K562 (cell line): Measurements from ENCODE around the gene LBHD2. TPM values are rescaled to one million over a fixed set of nuclear protein-coding genes. Genes with fewer than 3 reads are reported as not detected.

Experiments used
- ATAC-seq: fragments of 200-7000 bp; cut with Tn5 transposase; 3 replicates; pipeline ENCODE4 v1.9.1; 2020; ENCODE audit warnings: moderate library complexity
- BruUV-seq: library from RNA; stranded (reverse); fragments of 400-500 nt; replicated peaks from 2 replicates; lab custom pipeline; 2021; lab: Mats Ljungman, UMichigan
- CTCF ChIA-PET: fragments of 300-600 bp; formaldehyde crosslinking; extraction: SDS; loops from one replicate; lab custom pipeline; 2021; ENCODE audit warnings: low intra/inter-chr PET ratio; lab: Yijun Ruan, JAX
- POLR2A ChIA-PET: fragments of 300-600, 350-650 bp; sonication (Branson Sonifier 250); formaldehyde crosslinking; extraction: SDS; loops from one replicate; lab custom pipeline; 2021; ENCODE audit warnings: antibody characterized with exemption, inconsistent platforms; lab: Yijun Ruan, JAX
- DNase-seq, 4 experiments: peaks; one replicate each; pipeline versions ENCODE4 v3.0.0 to v3.0.0-alpha.2; 2011 to 2018; ENCODE audit warnings: low spot score in 3 of 4, mixed read lengths in 3 of 4; ENCODE audit errors: extremely low read depth in 1 of 4
- FAIRE-seq: peaks from 2 replicates; lab custom pipeline; 2011; peaks lifted over from hg19 to GRCh38; lab: Jason Lieb, UNC
- H2AFZ ChIP-seq: 2 replicates; pipeline ENCODE4 v1.6.0; 2011; ENCODE audit warnings: low read depth, low read length, control low read depth, inconsistent platforms
- H3K27ac ChIP-seq: fragments of 200-600 bp; 3 replicates; pipeline ENCODE4 v1.8.0; 2011; ENCODE audit warnings: low read depth, mild to moderate bottlenecking, control low read depth, inconsistent platforms, low read length, moderate library complexity, mixed read lengths; ENCODE audit errors: extremely low read depth
- H3K27me3 ChIP-seq, 2 experiments: fragments of 300-600 bp in 1 of 2; 2 replicates in 1 of 2; 3 replicates in 1 of 2; pipeline versions ENCODE4 v1.6.0 to v1.8.0; 2011; ENCODE audit warnings: inconsistent platforms in 2 of 2, low read length in 2 of 2, mild to moderate bottlenecking in 1 of 2, mixed read lengths in 1 of 2, moderate library complexity in 1 of 2; ENCODE audit not compliant: control insufficient read depth in 2 of 2, insufficient read depth in 2 of 2
- H3K36me3 ChIP-seq: fragments of 300-600 bp; 3 replicates; pipeline ENCODE4 v1.8.0; 2011; ENCODE audit warnings: mild to moderate bottlenecking, low read length, inconsistent platforms; ENCODE audit not compliant: control insufficient read depth, insufficient read depth
- H3K4me1 ChIP-seq, 2 experiments: fragments of 200-600 bp in 1 of 2; replicated peaks in 1 of 2; 2 replicates in 1 of 2; 3 replicates in 1 of 2; pipeline versions ENCODE4 v1.5.1 to v1.8.0; 2011; ENCODE audit warnings: inconsistent platforms in 2 of 2, low read length in 2 of 2, mild to moderate bottlenecking in 1 of 2, mixed read lengths in 1 of 2, moderate library complexity in 1 of 2; ENCODE audit not compliant: control insufficient read depth in 2 of 2, insufficient read depth in 2 of 2
- H3K4me2 ChIP-seq: 2 replicates; pipeline ENCODE4 v1.6.1; 2011; ENCODE audit warnings: low read length, control low read depth, inconsistent platforms, mixed read lengths; ENCODE audit not compliant: insufficient read depth
- H3K4me3 ChIP-seq: fragments of 200-600 bp; sonication (generic), shearing (Covaris generic); 2 replicates; pipeline ENCODE4 v1.5.1; 2016; ENCODE audit warnings: control low read depth, inconsistent platforms
- H3K79me2 ChIP-seq: fragments of 200-600 bp; 3 replicates; pipeline ENCODE4 v1.8.0; 2011; ENCODE audit warnings: low read length, inconsistent platforms; ENCODE audit not compliant: control insufficient read depth, insufficient read depth
- H3K9ac ChIP-seq, 2 experiments: 2 replicates each; pipeline versions ENCODE4 v1.6.0 to v1.6.1; 2011; ENCODE audit warnings: low read depth in 2 of 2, low read length in 2 of 2, control low read depth in 1 of 2, inconsistent platforms in 1 of 2, mild to moderate bottlenecking in 1 of 2, mixed read lengths in 1 of 2; ENCODE audit not compliant: insufficient read depth in 1 of 2
- H3K9me1 ChIP-seq: one replicate; pipeline ENCODE4 v1.6.0; 2011; ENCODE audit warnings: inconsistent platforms, mild to moderate bottlenecking, low read length, moderate library complexity; ENCODE audit not compliant: control insufficient read depth, insufficient read depth
- H3K9me3 ChIP-seq: replicated peaks from 2 replicates; pipeline ENCODE4 v1.5.1; 2011; ENCODE audit warnings: low read depth, low read length, inconsistent platforms; ENCODE audit not compliant: control insufficient read depth, insufficient read depth
- H4K20me1 ChIP-seq: replicated peaks from 2 replicates; pipeline ENCODE4 v1.6.1; 2011; ENCODE audit warnings: low read length, inconsistent platforms, mixed read lengths; ENCODE audit not compliant: control insufficient read depth, insufficient read depth
- MCM2 ChIP-seq: fragments of 450-650 bp; IDR thresholded peaks from 2 replicates; pipeline ENCODE4 v1.6.1; 2017; ENCODE audit warnings: low read depth, mild to moderate bottlenecking
- PKNOX1 ChIP-seq: fragments of 450-650 bp; IDR thresholded peaks from 2 replicates; pipeline ENCODE4 v1.6.1; 2016
- RBFOX2 ChIP-seq: fragments of 200-400 bp; formaldehyde crosslinking; IDR thresholded peaks from 2 replicates; pipeline ENCODE4 v1.6.1; 2017; ENCODE audit warnings: low read depth, mild to moderate bottlenecking, low read length, moderate library complexity
- RBM25 ChIP-seq: fragments of 200-400 bp; formaldehyde crosslinking; IDR thresholded peaks from 2 replicates; pipeline ENCODE4 v1.6.1; 2018; ENCODE audit warnings: low read length, low read depth, moderate library complexity; ENCODE audit not compliant: severe bottlenecking
- USF1 ChIP-seq: sonication (generic); formaldehyde crosslinking; IDR thresholded peaks from 2 replicates; pipeline ENCODE4 v1.9.0; 2022; ENCODE audit warnings: mild to moderate bottlenecking, missing genetic modification reagents
- YBX1 ChIP-seq: fragments of 450-650 bp; IDR thresholded peaks from 2 replicates; pipeline ENCODE4 v1.7.1; 2016; ENCODE audit warnings: mild to moderate bottlenecking
- ZNF232 ChIP-seq: sonication (generic); formaldehyde crosslinking; IDR thresholded peaks from 2 replicates; pipeline ENCODE4 v1.8.0; 2022; ENCODE audit warnings: mild to moderate bottlenecking, missing genetic modification reagents
- ZNF511 ChIP-seq: sonication (generic); formaldehyde crosslinking; IDR thresholded peaks from 2 replicates; pipeline ENCODE4 v1.8.0; 2022; ENCODE audit warnings: mild to moderate bottlenecking, missing genetic modification reagents
- WGBS: fragments of 100-300 bp; shearing (Covaris generic); methylation state at CpG from one replicate; pipeline ENCODE4 v1.1.6; 2016; ENCODE audit warnings: low coverage, mixed read lengths; ENCODE audit not compliant: insufficient coverage; ENCODE audit errors: missing lambda C conversion rate; 5-methylcytosine and 5-hydroxymethylcytosine counted together
- in situ Hi-C: fragments of 300-500 bp; cut with MboI; formaldehyde crosslinking; loops from 4 replicates; pipeline ENCODE4 v1.15.0; 2018; ENCODE audit warnings: inconsistent platforms, mixed read lengths
- intact Hi-C: fragments of 100-400 bp; cut with micrococcal nuclease; formaldehyde crosslinking; loops from 2 replicates; pipeline ENCODE4 v1.14.2; 2022
- polyA plus RNA-seq, 8 experiments: library from polyadenylated mRNA; depleted of rRNA in 4 of 8; stranded (reverse) in 5 of 8; unstranded in 3 of 8; fragments of >200 nt; fragmentation: Nextera tagmentation in 2 of 8; fragmentation: Illumina TruSeq in 1 of 8; extraction: Ambion mirVana in 2 of 8; extraction: Trizol in 1 of 8; gene quantifications; 2 replicates each; pipeline versions ENCODE4 v1.2.1 to v1.2.3, GENCODE V29; 2011 to 2014; ENCODE audit warnings: inconsistent platforms in 1 of 8, missing spikeins in 1 of 8
- total RNA-seq, 7 experiments: library from RNA; depleted of rRNA in 6 of 7; stranded (reverse); fragments of >200 nt in 6 of 7; fragmentation: Illumina TruSeq in 2 of 7; extraction: Trizol in 2 of 7; gene quantifications; 2 replicates each; pipeline versions ENCODE4 v1.2.1 to v1.2.3, GENCODE V29; 2011 to 2021; ENCODE audit warnings: low replicate concordance in 1 of 7

Gene LBHD2
- total and polyA plus RNA-seq, 9 of the 15 experiments (the other 6 are each of a cell fraction or from before 2014, with no cell fraction given), result not detected

GRCh38 chr14:103130017-103130764, 46.2 kb downstream of the LBHD2 start:
- intact Hi-C loops, result no loop called here
- in situ Hi-C loops, result no loop called here
- Histone ChIP-seq H3K27me3 (no peaks in the 10 kb centered on the region), H3K9me1 (no peaks in the 10 kb centered on the region), H3K4me1 (peaks cover 0 to 40% of the 10 kb centered on the region in 2 experiments; a peak in 2 of 5 replicates), H3K4me2 (no peak overlapping the region), H3K9me3 (no peaks in the 10 kb centered on the region), H4K20me1 (no peaks in the 10 kb centered on the region), H3K79me2 (peaks cover 5% of the 10 kb centered on the region; the same call in 1 of the 3 replicates), H3K27ac (no peak overlapping the region), H2AFZ (no peak overlapping the region), H3K4me3 (no peak overlapping the region), H3K9ac (peak overlapping the region in 1 of 2 experiments; percentile 35; a peak in 1 of 4 replicates), H3K36me3 (peaks cover 70% of the 10 kb centered on the region; the same call in 2 of the 3 replicates)
- 81% methylated on average over 5 of the region's 26 CpGs for WGBS
- ChIA-PET CTCF (no interaction called here), POLR2A (interaction anchor here (0.5 to 0.9 kb wide), 4 partner anchors 97 to 225 kb away, joined by 3 read pairs; no protein-coding TSS in a partner anchor)
- ATAC-seq, result no peak
- no peak for FAIRE-seq
- no TSS peak for BruUV-seq
- no peak for DNase-seq
- TF ChIP-seq RBM25 (no peak), RBFOX2 (0 out of 2 replicates have a peak, but pooled peaks have one; percentile 28), MCM2 (no peak)

DNA sequence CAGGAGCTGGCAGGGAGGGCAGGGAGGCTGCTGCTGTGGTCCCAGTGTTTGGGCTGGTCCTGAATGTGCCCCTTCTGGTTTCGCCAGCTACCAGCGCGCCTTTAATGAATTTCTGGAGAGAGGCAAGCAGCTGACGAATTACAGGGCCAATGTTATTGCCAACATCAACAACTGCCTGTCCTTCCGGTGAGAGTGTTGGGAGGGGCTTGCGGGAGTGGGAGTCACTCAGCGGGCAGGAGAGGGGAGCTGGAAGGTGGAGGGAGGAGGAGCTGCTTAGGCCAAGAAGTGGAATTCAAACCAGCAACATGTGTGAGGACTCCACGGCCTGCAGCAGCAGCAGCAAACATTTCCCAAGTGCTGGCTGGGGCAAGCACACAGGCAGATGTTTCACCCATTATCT, 47.0 kb downstream of the LBHD2 start:
- intact Hi-C loops, result no loop called here
- TF ChIP-seq ZNF232 (no peak), ZNF511 (CRISPR knock-in tag) (no peak), USF1 (CRISPR knock-in tag) (no peak), PKNOX1 (no peak), YBX1 (no peak)

More for the DNA sequence above, 47.0 kb downstream of the LBHD2 start:
- CTCF ChIA-PET, result no interaction called here
- Histone ChIP-seq H2AFZ (no peak overlapping the region), H3K4me3 (no peak overlapping the region), H4K20me1 (no peaks in the 10 kb centered on the region), H3K36me3 (peaks cover 70% of the 10 kb centered on the region; the same call in 2 of the 3 replicates), H3K9me3 (no peaks in the 10 kb centered on the region), H3K79me2 (no peaks in the 10 kb centered on the region; the same call in 2 of the 3 replicates), H3K4me2 (no peak overlapping the region), H3K9me1 (no peaks in the 10 kb centered on the region), H3K4me1 (peaks cover 0 to 37% of the 10 kb centered on the region in 2 experiments; a peak in 2 of 5 replicates), H3K27ac (no peak overlapping the region), H3K9ac (0 out of 4 replicates have a peak overlapping the region, but pooled peaks of 1 of the 2 experiments have one; percentile 17), H3K27me3 (no peaks in the 10 kb centered on the region)
- in situ Hi-C loops, result no loop called here
- 100% methylated on average over 4 of the region's 8 CpGs for WGBS
- DNase-seq (no peak), ATAC-seq (no peak), FAIRE-seq (no peak)
- no TSS peak for BruUV-seq
- POLR2A ChIA-PET, result interaction anchor here (0.5 kb wide), 1 partner anchor 224 kb away, joined by 3 read pairs; no protein-coding TSS in a partner anchor
